Activated T-cell treated with anti-CD3 and anti-CD28 coated beads for 4 hours (primary cell): Measurements from ENCODE around the gene UBXN2A.
"Not testable (repeated sequence)": the region's sequence is repeated elsewhere in the genome, so short reads cannot be mapped to it uniquely, and the experiment has no call there.

Experiments
- DNase-seq: peaks from one replicate; pipeline ENCODE4 v3.0.0-alpha.2; 2020

Gene UBXN2A

DNA sequence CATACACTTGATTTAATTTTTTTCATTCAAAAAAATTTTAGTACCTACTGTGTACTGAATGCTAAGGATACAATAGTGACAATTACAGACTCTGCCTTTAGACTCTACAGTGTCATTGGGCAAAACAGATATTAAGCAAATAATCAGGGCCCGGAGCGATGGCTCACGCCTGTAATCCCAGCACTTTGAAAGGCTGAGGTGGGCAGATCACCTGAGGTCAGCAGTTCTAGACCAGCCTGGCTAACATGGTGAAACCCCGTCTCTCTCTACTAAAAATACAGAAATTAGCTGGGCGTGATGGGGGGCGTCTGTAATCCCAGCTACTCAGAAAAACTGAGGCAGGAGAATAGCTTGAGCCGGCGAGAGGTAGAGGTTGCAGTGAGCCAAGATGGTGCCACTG lies 1.4 kb downstream of the UBXN2A start:
- DNase-seq: no peak

GRCh38 chr2:23943666-23944065 lies 3.4 kb downstream of the UBXN2A start:
- DNase-seq: no peak

- DNase-seq: no peak
Measured at GRCh38 chr2:23944527-23944926, 4.3 kb downstream of the UBXN2A start.

DNA sequence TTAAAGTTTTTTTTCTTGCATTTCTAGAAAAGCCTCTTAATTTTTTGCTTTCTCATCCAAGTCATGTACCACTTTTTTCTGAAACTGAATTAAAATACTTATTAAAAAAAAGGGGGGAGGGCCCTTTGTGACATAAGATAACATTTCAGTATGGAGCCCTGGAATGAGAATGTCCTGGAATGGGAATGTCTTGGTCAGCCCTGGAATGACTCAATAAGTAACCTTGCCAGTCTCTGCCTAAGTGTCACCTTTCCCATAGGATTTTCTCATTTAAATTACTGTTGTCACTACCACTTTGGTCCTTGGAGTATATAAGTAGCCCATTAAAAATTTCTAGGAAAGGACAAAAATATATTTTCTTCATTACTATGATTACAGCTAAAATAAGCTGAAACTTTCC lies 4.7 kb downstream of the UBXN2A start:
- no peak for DNase-seq

- no peak for DNase-seq
Measured at GRCh38 chr2:23947350-23947749, 7.1 kb downstream of the UBXN2A start.

GRCh38 chr2:23952558-23952957 lies 12.3 kb downstream of the UBXN2A start:
- not testable (repeated sequence) for DNase-seq

DNA sequence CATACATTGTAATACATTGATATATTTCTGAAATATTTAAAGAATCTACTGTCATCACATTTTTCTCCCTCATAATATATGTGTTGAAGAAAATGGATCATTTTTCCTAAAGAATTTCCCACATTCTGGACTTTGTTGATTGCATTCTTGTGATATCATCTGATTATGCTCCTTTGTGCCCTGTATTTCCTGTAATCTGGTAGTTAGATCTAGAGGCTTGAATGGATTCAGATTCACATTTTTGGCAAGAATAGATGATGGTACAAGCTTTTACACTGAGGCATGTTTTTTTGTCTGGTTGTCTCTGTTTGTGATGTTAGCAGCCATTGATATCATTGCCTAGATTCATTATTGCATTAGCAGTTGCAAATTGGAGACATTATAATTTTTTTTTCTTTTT lies 13.4 kb downstream of the UBXN2A start:
- DNase-seq: no peak

GRCh38 chr2:23954325-23955014 lies 14.2 kb downstream of the UBXN2A start:
- DNase-seq: no peak

- DNase-seq: no peak
Measured at GRCh38 chr2:23967846-23968245, 27.6 kb downstream of the UBXN2A start.

DNA sequence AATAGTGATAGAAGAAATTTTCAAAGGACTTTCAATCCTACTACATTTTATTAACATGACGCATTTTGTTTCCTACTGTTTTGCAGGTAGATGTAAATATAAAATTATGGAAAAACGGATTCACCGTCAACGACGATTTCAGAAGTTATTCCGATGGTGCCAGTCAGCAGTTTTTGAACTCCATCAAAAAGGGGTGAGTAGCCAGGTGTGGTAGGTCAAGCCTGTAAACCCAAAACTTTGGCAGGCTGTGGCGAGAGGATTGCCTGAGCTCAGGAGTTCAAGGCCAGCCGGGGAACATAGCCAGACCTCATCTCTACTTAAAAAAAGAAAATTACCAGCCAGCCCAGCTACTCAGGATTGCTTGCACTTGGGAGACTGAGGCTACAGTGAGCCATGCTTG lies 36.6 kb downstream of the UBXN2A start:
- DNase-seq: no peak

- no peak for DNase-seq
Measured at GRCh38 chr2:23988371-23988770, 48.1 kb downstream of the UBXN2A start.

DNA sequence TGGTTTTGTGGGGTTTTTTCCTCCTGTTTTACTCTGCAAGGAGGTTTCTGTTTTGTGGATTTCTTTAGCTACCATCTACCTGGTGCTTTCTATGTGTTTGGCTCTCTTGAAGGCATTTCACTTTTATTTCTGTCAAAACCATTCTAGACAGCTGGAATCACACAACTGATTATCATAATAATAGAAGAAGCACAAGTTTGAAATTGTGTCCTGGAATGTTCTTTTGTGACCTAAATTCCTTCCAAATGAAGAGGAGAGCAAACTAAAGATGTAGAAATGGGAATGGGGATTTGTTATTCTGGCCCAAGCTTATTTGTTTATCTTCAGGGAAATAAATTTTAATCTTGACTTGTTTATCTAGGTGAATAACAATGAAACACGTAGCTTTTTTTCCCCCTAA lies 52.7 kb downstream of the UBXN2A start:
- no peak for DNase-seq

DNA sequence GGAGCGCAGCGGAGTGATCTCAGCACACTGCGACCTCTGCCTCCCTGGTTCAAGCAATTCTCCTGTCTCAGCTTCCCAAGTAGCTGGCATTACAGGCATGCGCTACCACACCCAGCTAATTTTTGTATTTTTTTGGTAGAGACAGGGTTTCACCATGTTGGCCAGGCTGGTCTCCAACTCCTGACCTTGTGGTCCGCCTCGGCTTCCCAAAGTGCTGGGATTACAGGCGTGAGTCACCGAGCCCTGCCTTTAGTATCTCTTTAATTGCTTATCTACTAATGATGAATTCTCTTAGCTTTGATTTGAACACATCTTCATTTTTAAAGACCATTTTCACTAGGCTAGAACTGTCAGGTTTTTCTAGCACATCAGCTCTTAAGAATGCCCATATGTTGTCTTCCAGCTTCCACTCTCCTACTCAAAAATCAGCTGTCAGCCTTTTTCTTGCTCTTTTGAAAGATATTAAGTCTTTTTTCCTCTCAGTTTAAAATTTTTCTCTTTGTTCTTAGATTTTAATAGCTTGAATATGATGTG lies 53.5 kb downstream of the UBXN2A start:
- DNase-seq: no peak

GRCh38 chr2:23994567-23994966 lies 54.3 kb downstream of the UBXN2A start:
- DNase-seq: no peak

- DNase-seq: no peak
Measured at GRCh38 chr2:24007693-24008092, 67.4 kb downstream of the UBXN2A start.

GRCh38 chr2:24008672-24009366 lies 68.6 kb downstream of the UBXN2A start:
- DNase-seq: no peak

DNA sequence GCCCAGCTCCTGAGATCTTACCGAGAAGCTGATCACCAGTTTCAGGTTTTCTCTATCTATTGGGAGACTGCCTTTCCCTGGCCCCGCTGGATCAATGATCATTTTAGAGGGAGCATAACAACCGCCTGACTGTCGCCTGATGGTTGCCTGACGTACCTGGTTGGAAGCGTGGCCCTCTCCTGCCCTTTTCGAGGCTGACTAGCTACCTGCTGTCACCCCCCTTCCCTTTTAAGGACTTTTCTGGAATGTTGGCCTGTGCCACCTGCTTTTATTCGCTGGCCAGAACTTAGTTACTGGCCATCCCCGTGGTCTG lies 69.1 kb downstream of the UBXN2A start:
- no peak for DNase-seq

GRCh38 chr2:24009680-24010476 lies 69.6 kb downstream of the UBXN2A start, which contains the start of gene MFSD2B:
MFSD2B (plus strand) TSS chr2:24010085; CDS start chr2:24010097, 12 bp downstream.
- DNase-seq: no peak

GRCh38 chr2:24010477-24011249 lies 70.4 kb downstream of the UBXN2A start:
- DNase-seq: no peak

DNA sequence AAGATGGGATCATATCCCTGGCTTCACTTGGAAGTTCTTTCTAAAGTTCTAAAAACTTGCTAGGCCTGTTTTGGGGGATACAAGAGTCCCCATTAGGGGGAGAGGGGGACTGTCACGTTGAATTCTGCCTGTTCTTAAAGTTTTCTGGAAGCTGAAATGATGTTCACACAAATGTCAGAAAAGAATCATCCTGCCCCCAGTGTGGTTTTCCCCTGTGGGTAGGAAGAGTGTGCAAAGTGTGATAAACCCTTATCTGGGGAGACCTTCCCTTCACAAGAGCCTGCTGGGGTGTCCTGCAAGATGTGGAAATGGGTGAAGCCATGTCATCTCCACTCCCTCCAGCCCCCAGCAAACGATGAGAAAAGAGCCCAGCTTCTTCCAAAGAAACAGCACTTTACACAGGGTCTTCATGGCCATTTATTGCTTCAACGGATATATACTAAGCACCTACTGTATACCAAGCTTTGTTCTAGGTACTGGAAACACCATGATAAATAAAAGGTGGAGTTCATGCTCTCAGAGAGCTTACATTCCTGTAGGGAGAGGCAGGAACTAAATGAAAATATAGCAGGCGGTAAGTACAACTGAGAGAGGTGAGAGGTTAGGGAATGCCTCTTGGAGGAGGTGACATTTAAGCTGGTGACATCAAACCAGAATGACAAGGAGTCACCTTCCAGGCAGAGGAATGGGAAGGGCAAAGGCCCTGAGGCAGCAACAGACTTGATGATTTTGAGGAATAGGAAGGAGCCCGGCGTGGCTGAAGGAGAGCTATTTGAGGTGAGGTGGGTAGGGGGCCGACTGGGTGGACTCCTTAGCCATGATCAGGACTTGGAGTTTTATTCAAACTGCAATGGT lies 71.2 kb downstream of the UBXN2A start:
- DNase-seq: no peak

- no peak for DNase-seq
Measured at GRCh38 chr2:24012521-24013188, 72.4 kb downstream of the UBXN2A start.
